CD8-positive, alpha-beta memory T cell (primary cell): ENCODE data around the gene POLL. TPM values are rescaled to one million over a fixed set of nuclear protein-coding genes. Genes with fewer than 3 reads are reported as not detected.

Experiments
- CTCF ChIA-PET: fragments of 350-600 bp; sonication (Branson Sonifier 250); formaldehyde crosslinking; loops from one replicate; lab custom pipeline; 2021; ENCODE audit warnings: antibody characterized with exemption; lab: Charles Lee
- POLR2A ChIA-PET: fragments of 350-600 bp; sonication (Branson Sonifier 250); formaldehyde crosslinking; loops from one replicate; lab custom pipeline; 2021; ENCODE audit warnings: antibody characterized with exemption; lab: Charles Lee
- DNase-seq, 5 donors: peaks; one replicate each; pipeline versions ENCODE4 v3.0.0 to v3.0.0-alpha.2; 2020 to 2022; ENCODE audit warnings: mixed read lengths in 1 of 5
- H3K27ac ChIP-seq: one replicate; pipeline ENCODE4 v1.7.0; 2013; ENCODE audit warnings: low read depth, mild to moderate bottlenecking, low read length, moderate library complexity
- H3K27me3 ChIP-seq: 2 replicates; pipeline ENCODE4 v1.7.0; 2013; ENCODE audit warnings: low read length, mild to moderate bottlenecking; ENCODE audit not compliant: insufficient read depth, poor library complexity, severe bottlenecking
- H3K36me3 ChIP-seq: 2 replicates; pipeline ENCODE4 v1.7.0; 2013; ENCODE audit warnings: mild to moderate bottlenecking, low read length, moderate library complexity; ENCODE audit not compliant: insufficient read depth
- H3K4me1 ChIP-seq: 2 replicates; pipeline ENCODE4 v1.7.0; 2013; ENCODE audit warnings: mild to moderate bottlenecking, low read length, moderate library complexity; ENCODE audit not compliant: insufficient read depth
- H3K4me3 ChIP-seq: 2 replicates; pipeline ENCODE4 v1.7.0; 2013; ENCODE audit warnings: mild to moderate bottlenecking, low read length
- H3K9me3 ChIP-seq: 2 replicates; pipeline ENCODE4 v1.7.0; 2013; ENCODE audit warnings: mild to moderate bottlenecking, low read length
- H3K27ac Mint-ChIP-seq, 8 donors: one replicate each; pipeline ENCODE4 v1.8.0; 2020 to 2021; ENCODE audit warnings: mixed read lengths in 8 of 8, mild to moderate bottlenecking in 6 of 8, inconsistent platforms in 3 of 8, moderate library complexity in 3 of 8
- H3K27me3 Mint-ChIP-seq, 2 donors: one replicate each; pipeline ENCODE4 v1.8.0; 2020 to 2021; ENCODE audit warnings: mixed read lengths in 2 of 2, mild to moderate bottlenecking in 1 of 2, moderate library complexity in 1 of 2
- H3K36me3 Mint-ChIP-seq, 3 donors: one replicate each; pipeline ENCODE4 v1.8.0; 2020 to 2021; ENCODE audit warnings: mixed read lengths in 3 of 3, inconsistent platforms in 1 of 3, mild to moderate bottlenecking in 1 of 3
- H3K4me1 Mint-ChIP-seq, 3 donors: one replicate each; pipeline ENCODE4 v1.8.0; 2020 to 2021; ENCODE audit warnings: mixed read lengths in 3 of 3, inconsistent platforms in 1 of 3, mild to moderate bottlenecking in 1 of 3
- H3K4me3 Mint-ChIP-seq, 7 donors: one replicate each; pipeline ENCODE4 v1.8.0; 2020 to 2021; ENCODE audit warnings: mixed read lengths in 7 of 7, mild to moderate bottlenecking in 6 of 7, moderate library complexity in 4 of 7, inconsistent platforms in 2 of 7
- H3K9me3 Mint-ChIP-seq, 5 donors: one replicate each; pipeline ENCODE4 v1.8.0; 2020 to 2022; ENCODE audit warnings: mixed read lengths in 5 of 5, mild to moderate bottlenecking in 3 of 5, moderate library complexity in 2 of 5, inconsistent platforms in 1 of 5
- polyA plus RNA-seq: library from polyadenylated mRNA; unstranded; fragments of 300-500 nt; fragmentation: Illumina TruSeq; gene quantifications from one replicate; pipeline ENCODE4 v1.2.3, GENCODE V29; 2021
- total RNA-seq, 2 experiments: library from RNA; stranded (reverse); gene quantifications; one replicate each; pipeline ENCODE4 v1.2.3, GENCODE V29; 2021

POLL gene
- total and polyA plus RNA-seq, 3 experiments from 2014 or later = 15.9 to 32.6 (median 30.9) TPM

DNA sequence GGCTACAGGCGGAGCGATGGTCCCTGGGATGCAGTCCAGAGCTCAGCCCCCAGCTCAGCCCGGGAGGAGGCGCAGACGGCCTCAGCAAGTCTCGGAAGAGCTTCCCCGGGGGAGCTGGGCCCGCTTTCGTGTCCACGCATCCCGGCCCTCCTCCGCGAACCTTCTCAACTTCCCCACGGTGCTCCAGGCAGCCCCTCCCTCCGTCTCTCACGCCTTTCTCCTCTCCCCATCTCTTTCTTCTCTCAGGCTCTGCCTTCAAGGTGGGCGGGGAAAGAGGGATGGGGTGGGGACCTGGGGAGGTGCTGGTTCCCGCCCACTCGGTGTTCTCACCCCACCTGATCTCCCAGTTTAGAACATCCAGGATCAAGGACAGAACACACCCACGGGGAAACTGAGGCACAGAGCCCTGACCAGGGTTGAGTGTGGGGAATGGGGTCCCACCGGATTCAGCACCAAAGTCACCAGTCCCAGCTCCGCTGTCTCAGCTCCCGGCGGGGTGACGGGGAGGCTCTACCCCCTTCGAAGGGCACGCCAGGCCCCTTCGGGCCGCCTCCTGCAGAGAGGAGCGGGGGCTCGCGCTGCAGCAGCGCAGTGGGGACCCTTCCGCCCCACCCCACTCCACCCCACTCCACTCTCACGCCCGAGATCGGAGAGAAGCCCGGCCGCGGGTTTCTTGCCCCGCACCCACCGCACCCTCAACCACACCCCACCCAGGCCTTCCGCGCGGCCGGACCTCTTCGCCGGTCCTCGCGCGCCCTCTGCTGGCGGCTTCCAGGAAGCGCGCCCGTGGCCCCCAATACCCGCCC is 18.2 kb downstream of the POLL start:
- Histone ChIP-seq H3K9me3 (no peaks in the 10 kb centered on the region), H3K4me1 (peaks cover 14% of the 10 kb centered on the region), H3K4me3 (peak overlapping the region; percentile 75), H3K27ac (no peak overlapping the region), H3K27me3 (peaks cover 36% of the 10 kb centered on the region), H3K36me3 (no peaks in the 10 kb centered on the region)
- CTCF ChIA-PET = interaction anchor here (0.6 to 3.6 kb wide), 17 partner anchors 10 to 357 kb away, joined by 3 to 60 read pairs (median 4); partner anchors contain the start of genes DPCD and POLL
- H3K27ac Mint-ChIP-seq = no peak overlapping the region
- H3K36me3 Mint-ChIP-seq = no peaks in the 10 kb centered on the region
- peaks cover 11 to 21% (median 15%) of the 10 kb centered on the region in 3 donors for H3K4me1 Mint-ChIP-seq
- H3K4me3 Mint-ChIP-seq = peak overlapping the region; percentile 50 to 89 (median 77)
- POLR2A ChIA-PET = interaction anchor here (0.5 kb wide), 1 partner anchor 356 kb away, joined by 3 read pairs; no protein-coding TSS in a partner anchor
- peaks cover 33 to 44% of the 10 kb centered on the region in 2 donors for H3K27me3 Mint-ChIP-seq
- DNase-seq = peak; percentile 73 to 85 (median 78)
- H3K9me3 Mint-ChIP-seq = no peaks in the 10 kb centered on the region

- H3K27me3 Mint-ChIP-seq = peaks cover 36 to 47% of the 10 kb centered on the region in 2 donors
Measured at GRCh38 chr10:101569323-101569621, 18.8 kb downstream of the POLL start.

DNA sequence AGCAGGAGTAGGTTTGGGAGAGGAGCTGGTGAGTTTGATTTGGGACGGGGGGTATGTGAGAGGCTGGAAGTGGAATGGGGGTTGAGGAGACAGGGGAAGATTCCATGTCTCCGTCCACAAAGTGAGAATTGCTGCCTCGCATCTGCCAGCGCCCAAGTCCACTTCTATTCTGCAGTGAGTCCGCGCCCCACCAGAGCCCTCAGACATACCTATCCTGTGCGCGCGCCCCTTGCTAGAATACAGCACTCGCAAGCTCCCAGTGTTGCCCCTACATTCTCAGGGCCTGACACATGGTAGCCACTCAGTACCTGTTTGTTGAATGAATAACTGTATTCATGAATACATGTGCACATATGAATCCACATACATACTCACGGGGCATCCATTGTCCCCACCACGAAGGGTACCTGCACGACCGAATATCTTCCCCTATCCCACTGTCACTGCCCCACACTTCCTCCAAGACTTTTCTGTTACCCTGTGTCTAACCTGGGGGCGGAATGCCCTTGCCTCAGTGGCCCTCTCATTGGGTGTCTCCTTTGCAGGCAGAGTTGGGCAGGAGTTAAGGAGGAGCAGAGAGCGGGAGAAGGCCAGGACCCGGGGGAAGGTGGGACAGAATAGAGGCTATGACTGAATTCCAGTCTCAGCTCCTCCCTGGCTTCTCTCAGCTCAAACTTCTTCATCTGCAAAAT is 19.9 kb downstream of the POLL start:
- POLR2A ChIA-PET = no interaction called here
- Histone ChIP-seq H3K4me1 (peaks cover 14% of the 10 kb centered on the region), H3K27ac (no peak overlapping the region), H3K27me3 (peaks cover 36% of the 10 kb centered on the region), H3K36me3 (no peaks in the 10 kb centered on the region), H3K4me3 (no peak overlapping the region), H3K9me3 (no peaks in the 10 kb centered on the region)
- no peak for DNase-seq
- Mint-ChIP-seq H3K27ac (peak overlapping the region in 1 of 8 donors; percentile 47), H3K36me3 (no peaks in the 10 kb centered on the region), H3K27me3 (peaks cover 39 to 57% of the 10 kb centered on the region in 2 donors), H3K4me3 (peak overlapping the region in 6 of 7 donors; percentile 16 to 83 (median 48)), H3K4me1 (peaks cover 11 to 21% (median 15%) of the 10 kb centered on the region in 3 donors), H3K9me3 (no peaks in the 10 kb centered on the region)
- CTCF ChIA-PET = interaction anchor here (1.0 to 1.7 kb wide), 3 partner anchors 30 to 407 kb away, joined by 3 read pairs; no protein-coding TSS in a partner anchor

More at GRCh38 chr10:101569323-101569621, 18.8 kb downstream of the POLL start:
- no peak overlapping the region for H3K4me3 ChIP-seq
- peaks cover 36% of the 10 kb centered on the region for H3K27me3 ChIP-seq
- ChIA-PET POLR2A (interaction anchor here (0.5 kb wide), 1 partner anchor 356 kb away, joined by 3 read pairs; no protein-coding TSS in a partner anchor), CTCF (interaction anchor here (0.6 to 3.6 kb wide), 15 partner anchors 9 to 408 kb away, joined by 3 to 60 read pairs (median 4); partner anchors contain the start of genes DPCD and POLL)
- Mint-ChIP-seq H3K36me3 (no peaks in the 10 kb centered on the region), H3K9me3 (no peaks in the 10 kb centered on the region), H3K4me3 (peak overlapping the region; percentile 38 to 80 (median 68)), H3K4me1 (peaks cover 11 to 21% (median 15%) of the 10 kb centered on the region in 3 donors), H3K27ac (no peak overlapping the region)
- H3K36me3 ChIP-seq = no peaks in the 10 kb centered on the region
- peaks cover 14% of the 10 kb centered on the region for H3K4me1 ChIP-seq
- H3K27ac ChIP-seq = no peak overlapping the region
- DNase-seq = no peak
- no peaks in the 10 kb centered on the region for H3K9me3 ChIP-seq

DNA sequence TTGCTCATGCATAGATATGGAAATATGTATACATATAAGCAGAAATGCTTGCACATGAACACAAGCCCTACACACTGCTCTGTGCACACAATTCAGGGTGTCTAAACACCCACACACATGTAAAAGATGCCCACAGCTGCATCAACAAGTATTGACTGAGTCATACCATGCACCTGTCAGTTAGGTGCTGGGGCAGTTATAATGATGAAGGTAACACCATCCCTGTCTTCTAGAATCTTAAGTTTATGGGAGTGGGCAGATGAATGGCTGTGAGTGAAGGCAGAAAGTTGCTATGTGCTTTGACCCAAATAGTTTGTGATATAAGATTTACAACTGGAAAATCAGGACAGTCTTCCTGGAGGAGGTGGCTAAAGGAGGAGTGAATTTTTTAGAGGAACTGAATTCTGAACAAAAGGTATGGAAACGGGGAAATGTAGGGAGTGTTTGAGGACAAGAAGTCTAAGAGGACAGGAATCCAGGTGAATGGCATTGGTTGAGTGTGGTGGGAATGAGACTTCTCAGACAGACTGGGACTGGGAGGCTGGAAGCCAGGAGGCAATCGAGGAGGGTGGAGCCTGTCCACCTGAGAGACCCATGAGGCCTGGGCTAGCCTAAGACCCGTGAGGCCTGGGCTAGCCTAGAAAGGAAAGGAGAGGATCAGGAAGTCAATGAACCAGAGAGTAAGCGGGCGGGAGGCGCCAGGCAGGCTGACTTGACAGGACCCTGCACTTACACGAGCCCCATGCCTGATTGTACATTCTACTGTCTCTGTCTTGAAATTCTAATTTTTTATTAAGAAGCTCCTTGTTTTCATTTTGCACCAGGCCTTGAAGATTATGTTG is 20.7 kb downstream of the POLL start:
- Histone ChIP-seq H3K9me3 (no peaks in the 10 kb centered on the region), H3K27ac (no peak overlapping the region), H3K4me1 (peaks cover 14% of the 10 kb centered on the region), H3K36me3 (no peaks in the 10 kb centered on the region), H3K4me3 (no peak overlapping the region), H3K27me3 (peaks cover 36% of the 10 kb centered on the region)
- Mint-ChIP-seq H3K36me3 (no peaks in the 10 kb centered on the region), H3K4me1 (peaks cover 11 to 21% (median 15%) of the 10 kb centered on the region in 3 donors), H3K27ac (peak overlapping the region in 2 of 8 donors; percentile 0 to 31), H3K27me3 (peaks cover 41 to 62% of the 10 kb centered on the region in 2 donors), H3K4me3 (peak overlapping the region in 4 of 7 donors; percentile 1 to 54 (median 24)), H3K9me3 (no peaks in the 10 kb centered on the region)
- ChIA-PET POLR2A (no interaction called here), CTCF (interaction anchor here (1.7 kb wide), 1 partner anchor 406 kb away, joined by 3 read pairs; no protein-coding TSS in a partner anchor)
- DNase-seq = no peak

- no peak overlapping the region for H3K27ac ChIP-seq
- ChIA-PET POLR2A (no interaction called here), CTCF (no interaction called here)
- Mint-ChIP-seq H3K4me1 (peaks cover 11 to 21% (median 15%) of the 10 kb centered on the region in 3 donors), H3K9me3 (no peaks in the 10 kb centered on the region), H3K27ac (peak overlapping the region in 2 of 8 donors; percentile 0 to 31), H3K27me3 (peaks cover 46 to 67% of the 10 kb centered on the region in 2 donors), H3K36me3 (no peaks in the 10 kb centered on the region), H3K4me3 (peak overlapping the region in 4 of 7 donors; percentile 1 to 54 (median 6))
- peaks cover 14% of the 10 kb centered on the region for H3K4me1 ChIP-seq
- peaks cover 36% of the 10 kb centered on the region for H3K27me3 ChIP-seq
- DNase-seq = no peak
- no peak overlapping the region for H3K4me3 ChIP-seq
- H3K9me3 ChIP-seq = no peaks in the 10 kb centered on the region
- H3K36me3 ChIP-seq = no peaks in the 10 kb centered on the region
Measured at GRCh38 chr10:101566333-101567164, 21.5 kb downstream of the POLL start.

DNA sequence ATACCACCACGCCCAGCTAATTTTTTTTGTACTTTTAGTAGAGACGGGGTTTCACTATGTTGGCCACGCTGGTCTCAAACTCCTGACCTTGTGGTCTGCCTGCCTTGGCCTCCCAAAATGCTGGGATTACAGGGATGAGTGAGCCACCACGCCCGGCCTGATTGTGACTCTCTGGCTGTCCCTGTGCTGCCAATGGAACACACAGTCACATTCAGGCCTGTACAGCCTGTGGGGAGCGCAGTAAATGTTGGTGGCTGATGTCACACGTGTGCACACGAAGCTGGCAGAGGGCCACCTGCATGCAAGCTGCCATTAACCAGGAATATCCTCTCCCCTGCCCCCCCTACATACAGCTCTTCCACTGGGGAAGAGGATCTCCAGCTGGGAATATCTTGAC is 22.1 kb downstream of the POLL start:
- peaks cover 14% of the 10 kb centered on the region for H3K4me1 ChIP-seq

More for the DNA sequence above, 22.1 kb downstream of the POLL start:
- ChIA-PET CTCF (no interaction called here), POLR2A (no interaction called here)
- Mint-ChIP-seq H3K4me1 (peaks cover 11 to 21% (median 15%) of the 10 kb centered on the region in 3 donors), H3K36me3 (no peaks in the 10 kb centered on the region), H3K27ac (peak overlapping the region in 2 of 8 donors; percentile 24 to 29), H3K4me3 (no peak overlapping the region), H3K27me3 (peaks cover 48 to 67% of the 10 kb centered on the region in 2 donors), H3K9me3 (no peaks in the 10 kb centered on the region)
- H3K27ac ChIP-seq = no peak overlapping the region
- no peak overlapping the region for H3K4me3 ChIP-seq
- no peak for DNase-seq
- H3K9me3 ChIP-seq = no peaks in the 10 kb centered on the region
- H3K36me3 ChIP-seq = no peaks in the 10 kb centered on the region
- H3K27me3 ChIP-seq = peaks cover 36% of the 10 kb centered on the region
